ENCODE measurements around the gene RBM18.
A peak's percentile ranks its signal among the peaks of the same experiment; 100 is the strongest.

The RBM18 gene

GRCh38 chr9:122213102-122213588 lies 51.5 kb downstream of the RBM18 start:
- Histone ChIP-seq H3K9me3 (ENCODE audit: insufficient read depth, low read depth, low read length) (no peaks in the 10 kb centered on the region; the same call in 1 of the 2 replicates), H3K9ac (ENCODE audit: low read depth, low read length) (no peak overlapping the region), H3K36me3 (ENCODE audit: insufficient read depth, low read depth, low read length) (no peaks in the 10 kb centered on the region), H3K4me1 (ENCODE audit: insufficient read depth, low read length) (no peaks in the 10 kb centered on the region), H3K4me3 (ENCODE audit: low read length) (peak overlapping the region; percentile 51; the same call in 1 of the 2 replicates), H3K27me3 (ENCODE audit: insufficient read depth, low read length) (peaks cover 89% of the 10 kb centered on the region), H3K27ac (ENCODE audit: low read length) (no peak overlapping the region)

GRCh38 chr9:122212473-122213004 lies 52.1 kb downstream of the RBM18 start:
- H3K27me3 ChIP-seq (ENCODE audit: insufficient read depth, low read length) = peaks cover 89% of the 10 kb centered on the region
- H3K9me3 ChIP-seq (ENCODE audit: insufficient read depth, low read depth, low read length) = no peaks in the 10 kb centered on the region
- no peaks in the 10 kb centered on the region for H3K36me3 ChIP-seq (ENCODE audit: insufficient read depth, low read depth, low read length)
- no peak overlapping the region for H3K4me3 ChIP-seq (ENCODE audit: low read length)
- no peak overlapping the region for H3K27ac ChIP-seq (ENCODE audit: low read length)
- H3K9ac ChIP-seq (ENCODE audit: low read depth, low read length) = no peak overlapping the region
- no peaks in the 10 kb centered on the region for H3K4me1 ChIP-seq (ENCODE audit: insufficient read depth, low read length)

GRCh38 chr9:122209451-122209850 lies 55.2 kb downstream of the RBM18 start:
- Histone ChIP-seq H3K9ac (ENCODE audit: low read depth, low read length) (no peak overlapping the region), H3K9me3 (ENCODE audit: insufficient read depth, low read depth, low read length) (no peaks in the 10 kb centered on the region), H3K4me1 (ENCODE audit: insufficient read depth, low read length) (no peaks in the 10 kb centered on the region; the same call in 1 of the 2 replicates), H3K27ac (ENCODE audit: low read length) (no peak overlapping the region), H3K36me3 (ENCODE audit: insufficient read depth, low read depth, low read length) (no peaks in the 10 kb centered on the region), H3K4me3 (ENCODE audit: low read length) (no peak overlapping the region), H3K27me3 (ENCODE audit: insufficient read depth, low read length) (peaks cover 64% of the 10 kb centered on the region)

- Histone ChIP-seq H3K4me1 (ENCODE audit: insufficient read depth, low read length) (peaks cover 4% of the 10 kb centered on the region; the same call in 1 of the 2 replicates), H3K4me3 (ENCODE audit: low read length) (no peak overlapping the region), H3K27ac (ENCODE audit: low read length) (no peak overlapping the region), H3K27me3 (ENCODE audit: insufficient read depth, low read length) (peaks cover 45% of the 10 kb centered on the region), H3K9ac (ENCODE audit: low read depth, low read length) (no peak overlapping the region), H3K9me3 (ENCODE audit: insufficient read depth, low read depth, low read length) (no peaks in the 10 kb centered on the region), H3K36me3 (ENCODE audit: insufficient read depth, low read depth, low read length) (no peaks in the 10 kb centered on the region)
Measured at GRCh38 chr9:122207096-122207495, 57.5 kb downstream of the RBM18 start.

- Histone ChIP-seq H3K4me3 (ENCODE audit: low read length) (no peak overlapping the region), H3K9me3 (ENCODE audit: insufficient read depth, low read depth, low read length) (no peaks in the 10 kb centered on the region), H3K9ac (ENCODE audit: low read depth, low read length) (no peak overlapping the region), H3K4me1 (ENCODE audit: insufficient read depth, low read length) (peaks cover 4% of the 10 kb centered on the region; the same call in 1 of the 2 replicates), H3K27ac (ENCODE audit: low read length) (no peak overlapping the region), H3K27me3 (ENCODE audit: insufficient read depth, low read length) (peaks cover 37% of the 10 kb centered on the region), H3K36me3 (ENCODE audit: insufficient read depth, low read depth, low read length) (no peaks in the 10 kb centered on the region)
Measured at GRCh38 chr9:122206118-122207046, 58.3 kb downstream of the RBM18 start.

GRCh38 chr9:122205176-122205575 lies 59.5 kb downstream of the RBM18 start:
- Histone ChIP-seq H3K4me1 (ENCODE audit: insufficient read depth, low read length) (peaks cover 4% of the 10 kb centered on the region; the same call in 1 of the 2 replicates), H3K9ac (ENCODE audit: low read depth, low read length) (no peak overlapping the region), H3K27me3 (ENCODE audit: insufficient read depth, low read length) (peaks cover 25% of the 10 kb centered on the region), H3K4me3 (ENCODE audit: low read length) (no peak overlapping the region), H3K36me3 (ENCODE audit: insufficient read depth, low read depth, low read length) (no peaks in the 10 kb centered on the region), H3K27ac (ENCODE audit: low read length) (no peak overlapping the region), H3K9me3 (ENCODE audit: insufficient read depth, low read depth, low read length) (no peaks in the 10 kb centered on the region)

GRCh38 chr9:122204491-122204890 lies 60.1 kb downstream of the RBM18 start:
- Histone ChIP-seq H3K9ac (ENCODE audit: low read depth, low read length) (no peak overlapping the region), H3K9me3 (ENCODE audit: insufficient read depth, low read depth, low read length) (no peaks in the 10 kb centered on the region), H3K4me1 (ENCODE audit: insufficient read depth, low read length) (peaks cover 4% of the 10 kb centered on the region; the same call in 1 of the 2 replicates), H3K4me3 (ENCODE audit: low read length) (0 out of 2 replicates have a peak overlapping the region, but pooled peaks have one; percentile 25), H3K27me3 (ENCODE audit: insufficient read depth, low read length) (peaks cover 23% of the 10 kb centered on the region), H3K27ac (ENCODE audit: low read length) (no peak overlapping the region), H3K36me3 (ENCODE audit: insufficient read depth, low read depth, low read length) (no peaks in the 10 kb centered on the region)

GRCh38 chr9:122204055-122204454 lies 60.6 kb downstream of the RBM18 start:
- peaks cover 18% of the 10 kb centered on the region for H3K27me3 ChIP-seq (ENCODE audit: insufficient read depth, low read length)
- no peak overlapping the region for H3K9ac ChIP-seq (ENCODE audit: low read depth, low read length)
- no peaks in the 10 kb centered on the region for H3K36me3 ChIP-seq (ENCODE audit: insufficient read depth, low read depth, low read length)
- peaks cover 4% of the 10 kb centered on the region; the same call in 1 of the 2 replicates for H3K4me1 ChIP-seq (ENCODE audit: insufficient read depth, low read length)
- H3K27ac ChIP-seq (ENCODE audit: low read length) = no peak overlapping the region
- peak overlapping the region; percentile 25; the same call in 1 of the 2 replicates for H3K4me3 ChIP-seq (ENCODE audit: low read length)
- no peaks in the 10 kb centered on the region for H3K9me3 ChIP-seq (ENCODE audit: insufficient read depth, low read depth, low read length)

GRCh38 chr9:122202111-122202510 lies 62.5 kb downstream of the RBM18 start:
- Histone ChIP-seq H3K9me3 (ENCODE audit: insufficient read depth, low read depth, low read length) (no peaks in the 10 kb centered on the region), H3K4me1 (ENCODE audit: insufficient read depth, low read length) (peaks cover 4% of the 10 kb centered on the region; the same call in 1 of the 2 replicates), H3K27me3 (ENCODE audit: insufficient read depth, low read length) (peaks cover 5% of the 10 kb centered on the region), H3K27ac (ENCODE audit: low read length) (no peak overlapping the region), H3K36me3 (ENCODE audit: insufficient read depth, low read depth, low read length) (no peaks in the 10 kb centered on the region), H3K9ac (ENCODE audit: low read depth, low read length) (no peak overlapping the region), H3K4me3 (ENCODE audit: low read length) (no peak overlapping the region)

- Histone ChIP-seq H3K9ac (ENCODE audit: low read depth, low read length) (no peak overlapping the region), H3K4me3 (ENCODE audit: low read length) (no peak overlapping the region), H3K27me3 (ENCODE audit: insufficient read depth, low read length) (peaks cover 4% of the 10 kb centered on the region; the same call in 1 of the 2 replicates), H3K36me3 (ENCODE audit: insufficient read depth, low read depth, low read length) (no peaks in the 10 kb centered on the region), H3K4me1 (ENCODE audit: insufficient read depth, low read length) (peaks cover 4% of the 10 kb centered on the region; the same call in 1 of the 2 replicates), H3K9me3 (ENCODE audit: insufficient read depth, low read depth, low read length) (no peaks in the 10 kb centered on the region), H3K27ac (ENCODE audit: low read length) (no peak overlapping the region)
Measured at GRCh38 chr9:122201641-122202040, 63.0 kb downstream of the RBM18 start.

GRCh38 chr9:122200960-122201595 lies 63.6 kb downstream of the RBM18 start:
- H3K36me3 ChIP-seq (ENCODE audit: insufficient read depth, low read depth, low read length) = no peaks in the 10 kb centered on the region
- peaks cover 4% of the 10 kb centered on the region; the same call in 1 of the 2 replicates for H3K27me3 ChIP-seq (ENCODE audit: insufficient read depth, low read length)
- H3K9me3 ChIP-seq (ENCODE audit: insufficient read depth, low read depth, low read length) = no peaks in the 10 kb centered on the region
- H3K4me1 ChIP-seq (ENCODE audit: insufficient read depth, low read length) = peaks cover 4% of the 10 kb centered on the region; the same call in 1 of the 2 replicates
- H3K9ac ChIP-seq (ENCODE audit: low read depth, low read length) = no peak overlapping the region
- no peak overlapping the region for H3K27ac ChIP-seq (ENCODE audit: low read length)
- H3K4me3 ChIP-seq (ENCODE audit: low read length) = no peak overlapping the region
